ENCODE results near the gene INPP4A.

The INPP4A gene

GRCh38 chr2:98511981-98512380 is 67.3 kb downstream of the INPP4A start:
- WGBS, 2 experiments: 95 to 96% methylated on average over 3 of the region's 3 CpGs
- Histone ChIP-seq H3K4me1 (ENCODE audit: control insufficient read depth, insufficient read depth, low read length) (peaks cover 25% of the 10 kb centered on the region), H3K9me3 (ENCODE audit: control insufficient read depth, low read length) (no peaks in the 10 kb centered on the region)

GRCh38 chr2:98512699-98513098 is 68.0 kb downstream of the INPP4A start:
- no peak overlapping the region for H3K27ac ChIP-seq (ENCODE audit: insufficient read depth, low read depth, low read length, poor library complexity, severe bottlenecking)
- no peaks in the 10 kb centered on the region for H3K9me3 ChIP-seq (ENCODE audit: control insufficient read depth, low read length)
- H3K27me3 ChIP-seq (ENCODE audit: control insufficient read depth, insufficient read depth, low read length, poor library complexity, severe bottlenecking): no peaks in the 10 kb centered on the region
- no peak overlapping the region for H3K4me3 ChIP-seq (ENCODE audit: insufficient read depth, low read depth, low read length)
- 93% methylated on average over 5 of the region's 5 CpGs for WGBS, 2 experiments
- no peaks in the 10 kb centered on the region for H3K36me3 ChIP-seq (ENCODE audit: control insufficient read depth, insufficient read depth, low read length)
- H3K4me1 ChIP-seq (ENCODE audit: control insufficient read depth, insufficient read depth, low read length): peaks cover 22% of the 10 kb centered on the region

More at GRCh38 chr2:98511981-98512380, 67.3 kb downstream of the INPP4A start:
- H3K27me3 ChIP-seq (ENCODE audit: control insufficient read depth, insufficient read depth, low read length, poor library complexity, severe bottlenecking): no peaks in the 10 kb centered on the region
- no peak overlapping the region for H3K4me3 ChIP-seq (ENCODE audit: insufficient read depth, low read depth, low read length)
- no peak overlapping the region for H3K27ac ChIP-seq (ENCODE audit: insufficient read depth, low read depth, low read length, poor library complexity, severe bottlenecking)
- no peaks in the 10 kb centered on the region for H3K36me3 ChIP-seq (ENCODE audit: control insufficient read depth, insufficient read depth, low read length)

- Histone ChIP-seq H3K4me3 (ENCODE audit: insufficient read depth, low read depth, low read length) (no peak overlapping the region), H3K36me3 (ENCODE audit: control insufficient read depth, insufficient read depth, low read length) (no peaks in the 10 kb centered on the region), H3K9me3 (ENCODE audit: control insufficient read depth, low read length) (no peaks in the 10 kb centered on the region), H3K27ac (ENCODE audit: insufficient read depth, low read depth, low read length, poor library complexity, severe bottlenecking) (no peak overlapping the region), H3K27me3 (ENCODE audit: control insufficient read depth, insufficient read depth, low read length, poor library complexity, severe bottlenecking) (no peaks in the 10 kb centered on the region), H3K4me1 (ENCODE audit: control insufficient read depth, insufficient read depth, low read length) (peaks cover 11% of the 10 kb centered on the region)
- 88 to 96% methylated on average over 5 of the region's 5 CpGs for WGBS, 2 experiments
Observed at GRCh38 chr2:98514096-98514639, 69.5 kb downstream of the INPP4A start.

- no peaks in the 10 kb centered on the region for H3K36me3 ChIP-seq (ENCODE audit: control insufficient read depth, insufficient read depth, low read length)
- H3K27ac ChIP-seq (ENCODE audit: insufficient read depth, low read depth, low read length, poor library complexity, severe bottlenecking): no peak overlapping the region
- no peaks in the 10 kb centered on the region for H3K27me3 ChIP-seq (ENCODE audit: control insufficient read depth, insufficient read depth, low read length, poor library complexity, severe bottlenecking)
- no peak overlapping the region for H3K4me3 ChIP-seq (ENCODE audit: insufficient read depth, low read depth, low read length)
- WGBS, 2 experiments: 96 to 97% methylated on average over 4 of the region's 4 CpGs
- H3K4me1 ChIP-seq (ENCODE audit: control insufficient read depth, insufficient read depth, low read length): peaks cover 11% of the 10 kb centered on the region
- no peaks in the 10 kb centered on the region for H3K9me3 ChIP-seq (ENCODE audit: control insufficient read depth, low read length)
Observed at GRCh38 chr2:98514879-98515249, 70.2 kb downstream of the INPP4A start.

GRCh38 chr2:98515250-98515991 is 70.8 kb downstream of the INPP4A start:
- no peak overlapping the region for H3K27ac ChIP-seq (ENCODE audit: insufficient read depth, low read depth, low read length, poor library complexity, severe bottlenecking)
- 88 to 92% methylated on average over 13 of the region's 13 CpGs for WGBS, 2 experiments
- no peaks in the 10 kb centered on the region for H3K27me3 ChIP-seq (ENCODE audit: control insufficient read depth, insufficient read depth, low read length, poor library complexity, severe bottlenecking)
- no peaks in the 10 kb centered on the region for H3K9me3 ChIP-seq (ENCODE audit: control insufficient read depth, low read length)
- H3K4me3 ChIP-seq (ENCODE audit: insufficient read depth, low read depth, low read length): no peak overlapping the region
- H3K36me3 ChIP-seq (ENCODE audit: control insufficient read depth, insufficient read depth, low read length): no peaks in the 10 kb centered on the region
- H3K4me1 ChIP-seq (ENCODE audit: control insufficient read depth, insufficient read depth, low read length): peaks cover 11% of the 10 kb centered on the region

GRCh38 chr2:98516571-98516970 is 71.9 kb downstream of the INPP4A start:
- H3K9me3 ChIP-seq (ENCODE audit: control insufficient read depth, low read length): no peaks in the 10 kb centered on the region
- no peaks in the 10 kb centered on the region for H3K36me3 ChIP-seq (ENCODE audit: control insufficient read depth, insufficient read depth, low read length)
- H3K4me3 ChIP-seq (ENCODE audit: insufficient read depth, low read depth, low read length): no peak overlapping the region
- peaks cover 11% of the 10 kb centered on the region for H3K4me1 ChIP-seq (ENCODE audit: control insufficient read depth, insufficient read depth, low read length)
- WGBS, 2 experiments: 88 to 91% methylated on average over 3 of the region's 3 CpGs
- H3K27ac ChIP-seq (ENCODE audit: insufficient read depth, low read depth, low read length, poor library complexity, severe bottlenecking): no peak overlapping the region
- H3K27me3 ChIP-seq (ENCODE audit: control insufficient read depth, insufficient read depth, low read length, poor library complexity, severe bottlenecking): no peaks in the 10 kb centered on the region

- H3K36me3 ChIP-seq (ENCODE audit: control insufficient read depth, insufficient read depth, low read length): no peaks in the 10 kb centered on the region
- H3K4me1 ChIP-seq (ENCODE audit: control insufficient read depth, insufficient read depth, low read length): peaks cover 11% of the 10 kb centered on the region
- H3K9me3 ChIP-seq (ENCODE audit: control insufficient read depth, low read length): no peaks in the 10 kb centered on the region
- WGBS, 2 experiments: 93% methylated on average over 2 of the region's 2 CpGs; no CpG with 5 or more reads in 1 of the 2 experiments
- no peak overlapping the region for H3K27ac ChIP-seq (ENCODE audit: insufficient read depth, low read depth, low read length, poor library complexity, severe bottlenecking)
- H3K4me3 ChIP-seq (ENCODE audit: insufficient read depth, low read depth, low read length): no peak overlapping the region
- H3K27me3 ChIP-seq (ENCODE audit: control insufficient read depth, insufficient read depth, low read length, poor library complexity, severe bottlenecking): no peaks in the 10 kb centered on the region
Observed at GRCh38 chr2:98517636-98518035, 73.0 kb downstream of the INPP4A start.

- no peaks in the 10 kb centered on the region for H3K36me3 ChIP-seq (ENCODE audit: control insufficient read depth, insufficient read depth, low read length)
- no peaks in the 10 kb centered on the region for H3K9me3 ChIP-seq (ENCODE audit: control insufficient read depth, low read length)
- H3K4me3 ChIP-seq (ENCODE audit: insufficient read depth, low read depth, low read length): no peak overlapping the region
- H3K4me1 ChIP-seq (ENCODE audit: control insufficient read depth, insufficient read depth, low read length): peaks cover 11% of the 10 kb centered on the region
- H3K27me3 ChIP-seq (ENCODE audit: control insufficient read depth, insufficient read depth, low read length, poor library complexity, severe bottlenecking): no peaks in the 10 kb centered on the region
- H3K27ac ChIP-seq (ENCODE audit: insufficient read depth, low read depth, low read length, poor library complexity, severe bottlenecking): no peak overlapping the region
- 72 to 76% methylated on average over 4 of the region's 4 CpGs for WGBS, 2 experiments
Observed at GRCh38 chr2:98518101-98518500, 73.4 kb downstream of the INPP4A start.

- WGBS, 2 experiments: 93 to 95% methylated on average over 5 to 6 of the region's 6 CpGs
- no peaks in the 10 kb centered on the region for H3K27me3 ChIP-seq (ENCODE audit: control insufficient read depth, insufficient read depth, low read length, poor library complexity, severe bottlenecking)
- H3K4me3 ChIP-seq (ENCODE audit: insufficient read depth, low read depth, low read length): no peak overlapping the region
- H3K4me1 ChIP-seq (ENCODE audit: control insufficient read depth, insufficient read depth, low read length): peaks cover 11% of the 10 kb centered on the region
- H3K36me3 ChIP-seq (ENCODE audit: control insufficient read depth, insufficient read depth, low read length): no peaks in the 10 kb centered on the region
- H3K27ac ChIP-seq (ENCODE audit: insufficient read depth, low read depth, low read length, poor library complexity, severe bottlenecking): no peak overlapping the region
- no peaks in the 10 kb centered on the region for H3K9me3 ChIP-seq (ENCODE audit: control insufficient read depth, low read length)
Observed at GRCh38 chr2:98519156-98519555, 74.5 kb downstream of the INPP4A start.

- Histone ChIP-seq H3K36me3 (ENCODE audit: control insufficient read depth, insufficient read depth, low read length) (no peaks in the 10 kb centered on the region), H3K4me1 (ENCODE audit: control insufficient read depth, insufficient read depth, low read length) (peaks cover 8% of the 10 kb centered on the region), H3K9me3 (ENCODE audit: control insufficient read depth, low read length) (no peaks in the 10 kb centered on the region), H3K27ac (ENCODE audit: insufficient read depth, low read depth, low read length, poor library complexity, severe bottlenecking) (no peak overlapping the region), H3K27me3 (ENCODE audit: control insufficient read depth, insufficient read depth, low read length, poor library complexity, severe bottlenecking) (no peaks in the 10 kb centered on the region), H3K4me3 (ENCODE audit: insufficient read depth, low read depth, low read length) (no peak overlapping the region)
- WGBS, 2 experiments: 94 to 95% methylated on average over 16 of the region's 16 CpGs
Observed at GRCh38 chr2:98519851-98520250, 75.2 kb downstream of the INPP4A start.

Data from ectodermal cell (in vitro differentiated cells).